HEK293T (cell line): ENCODE data around the gene KNSTRN.

ENCODE experiments used
- CTCF ChIA-PET: fragments of 350-600 bp; formaldehyde crosslinking; extraction: SDS; loops from one replicate; lab custom pipeline; 2021; ENCODE audit warnings: antibody characterized with exemption, inconsistent platforms; lab: Yijun Ruan, JAX
- POLR2A ChIA-PET: fragments of 350-600 bp; formaldehyde crosslinking; extraction: SDS; loops from one replicate; lab custom pipeline; 2020; ENCODE audit warnings: antibody characterized with exemption, inconsistent platforms; lab: Yijun Ruan, JAX
- DNase-seq: peaks from one replicate; pipeline ENCODE4 v3.0.0; 2012; ENCODE audit warnings: mixed read lengths; ENCODE audit errors: extremely low spot score
- ARNT ChIP-seq: fragments of 450-650 bp; IDR thresholded peaks from 2 replicates; pipeline ENCODE4 v1.6.1; 2017; ENCODE audit warnings: mild to moderate bottlenecking
- BHLHE40 ChIP-seq: fragments of 450-650 bp; IDR thresholded peaks from 2 replicates; pipeline ENCODE4 v1.6.1; 2016; ENCODE audit warnings: mild to moderate bottlenecking, moderate library complexity, borderline replicate concordance
- CTBP1 ChIP-seq: fragments of 450-650 bp; IDR thresholded peaks from 2 replicates; pipeline ENCODE4 v1.6.1; 2016; ENCODE audit warnings: borderline replicate concordance
- ELF4 ChIP-seq: fragments of 450-650 bp; IDR thresholded peaks from 2 replicates; pipeline ENCODE4 v1.6.1; 2017; ENCODE audit warnings: antibody characterized with exemption
- FOXA1 ChIP-seq: fragments of 450-650 bp; IDR thresholded peaks from 2 replicates; pipeline ENCODE4 v1.6.1; 2016; ENCODE audit warnings: mild to moderate bottlenecking
- FOXK2 ChIP-seq: fragments of 450-650 bp; IDR thresholded peaks from 2 replicates; pipeline ENCODE4 v1.6.1; 2016; ENCODE audit warnings: mild to moderate bottlenecking
- FOXM1 ChIP-seq: fragments of 450-650 bp; IDR thresholded peaks from 2 replicates; pipeline ENCODE4 v1.6.1; 2017; ENCODE audit warnings: mild to moderate bottlenecking, borderline replicate concordance
- HDGF ChIP-seq: fragments of 450-650 bp; IDR thresholded peaks from 2 replicates; pipeline ENCODE4 v1.6.1; 2017; ENCODE audit warnings: antibody characterized with exemption, borderline replicate concordance
- L3MBTL2 ChIP-seq: fragments of 450-650 bp; conservative IDR thresholded peaks from 2 replicates; pipeline ENCODE4 v1.6.1; 2016; ENCODE audit warnings: mild to moderate bottlenecking
- LEF1 ChIP-seq: fragments of 450-650 bp; IDR thresholded peaks from 2 replicates; pipeline ENCODE4 v1.6.1; 2017; ENCODE audit warnings: mild to moderate bottlenecking, borderline replicate concordance
- NFRKB ChIP-seq: fragments of 450-650 bp; IDR thresholded peaks from 2 replicates; pipeline ENCODE4 v1.6.1; 2016; ENCODE audit warnings: mild to moderate bottlenecking, moderate library complexity
- SP1 ChIP-seq: fragments of 450-650 bp; IDR thresholded peaks from 2 replicates; pipeline ENCODE4 v1.6.1; 2017
- SUZ12 ChIP-seq: fragments of 450-650 bp; IDR thresholded peaks from 2 replicates; pipeline ENCODE4 v1.6.1; 2016; ENCODE audit warnings: mild to moderate bottlenecking
- TARDBP ChIP-seq: fragments of 450-650 bp; IDR thresholded peaks from 2 replicates; pipeline ENCODE4 v1.6.1; 2016
- ZNF384 ChIP-seq: fragments of 450-650 bp; IDR thresholded peaks from 2 replicates; pipeline ENCODE4 v1.6.1; 2016
- TF ChIP-seq, protein P1 (sequence below): fragments of 450-650 bp; IDR thresholded peaks from 2 replicates; pipeline ENCODE4 v1.6.1; 2016

The KNSTRN gene

DNA sequence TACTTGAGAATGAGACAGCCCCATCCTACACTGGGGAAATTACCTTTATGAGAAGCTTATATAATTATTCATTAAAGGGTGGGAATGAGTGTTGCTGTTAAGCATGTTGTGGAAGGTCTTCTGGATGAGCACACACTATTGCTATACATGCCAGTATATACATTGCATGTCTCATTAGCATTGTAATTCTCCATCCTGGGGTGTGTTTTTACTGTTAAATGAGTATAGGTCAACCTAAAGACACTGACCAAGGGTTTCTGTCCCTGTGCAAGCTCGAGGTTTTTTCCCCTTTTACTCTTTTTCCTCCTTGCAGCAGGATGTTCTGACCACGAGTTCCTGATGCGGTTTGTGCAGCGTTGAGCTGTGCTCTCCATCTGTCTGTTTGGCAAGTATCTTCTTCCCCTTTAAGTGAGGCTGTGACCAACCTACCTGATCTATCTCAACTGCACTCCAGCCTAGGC is 15.9 kb downstream of the KNSTRN start:
- POLR2A ChIA-PET, result interaction anchor here (1.1 to 1.5 kb wide), 2 partner anchors 19 to 171 kb away, joined by 4 to 6 read pairs; partner anchors contain the start of gene RPUSD2
- no peak for DNase-seq

DNA sequence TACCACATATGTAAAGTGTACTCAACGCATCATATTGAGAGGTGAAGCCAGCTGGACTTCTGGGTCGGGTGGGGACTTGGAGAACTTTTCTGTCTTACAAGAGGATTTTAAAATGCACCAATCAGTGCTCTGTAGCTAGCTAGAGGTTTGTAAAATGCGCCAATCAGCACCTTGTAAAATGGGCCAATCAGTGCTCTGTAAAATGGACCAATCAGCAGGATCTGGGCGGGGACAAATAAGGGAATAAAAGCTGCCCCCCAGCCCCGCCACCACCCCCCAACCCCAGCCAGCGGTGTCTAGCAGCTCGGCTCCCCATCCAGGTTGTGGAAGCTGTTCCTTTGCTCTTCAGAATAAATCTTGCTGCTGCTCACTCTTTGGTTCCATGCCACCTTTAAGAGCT is 16.8 kb downstream of the KNSTRN start:
- DNase-seq, result no peak
- CTCF ChIA-PET, result no interaction called here
- TF ChIP-seq SP1 (no peak), NFRKB (no peak), L3MBTL2 (no peak), LEF1 (no peak), FOXM1 (no peak), ZNF384 (no peak), CTBP1 (no peak), ARNT (no peak), ELF4 (no peak), HDGF (no peak), BHLHE40 (no peak), SUZ12 (no peak), FOXA1 (no peak)
- TF ChIP-seq, protein P1, sequence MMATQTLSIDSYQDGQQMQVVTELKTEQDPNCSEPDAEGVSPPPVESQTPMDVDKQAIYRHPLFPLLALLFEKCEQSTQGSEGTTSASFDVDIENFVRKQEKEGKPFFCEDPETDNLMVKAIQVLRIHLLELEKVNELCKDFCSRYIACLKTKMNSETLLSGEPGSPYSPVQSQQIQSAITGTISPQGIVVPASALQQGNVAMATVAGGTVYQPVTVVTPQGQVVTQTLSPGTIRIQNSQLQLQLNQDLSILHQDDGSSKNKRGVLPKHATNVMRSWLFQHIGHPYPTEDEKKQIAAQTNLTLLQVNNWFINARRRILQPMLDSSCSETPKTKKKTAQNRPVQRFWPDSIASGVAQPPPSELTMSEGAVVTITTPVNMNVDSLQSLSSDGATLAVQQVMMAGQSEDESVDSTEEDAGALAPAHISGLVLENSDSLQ, result no peak
- POLR2A ChIA-PET, result no interaction called here

More for the DNA sequence above, 15.9 kb downstream of the KNSTRN start:
- CTCF ChIA-PET, result no interaction called here
- TF ChIP-seq ARNT (no peak), BHLHE40 (no peak), ZNF384 (no peak), FOXM1 (no peak), HDGF (no peak), FOXA1 (no peak), SUZ12 (no peak), CTBP1 (no peak), SP1 (no peak), NFRKB (no peak), TARDBP (no peak), LEF1 (no peak), L3MBTL2 (no peak), ELF4 (no peak), FOXK2 (no peak)
- TF ChIP-seq, protein P1, result no peak

DNA sequence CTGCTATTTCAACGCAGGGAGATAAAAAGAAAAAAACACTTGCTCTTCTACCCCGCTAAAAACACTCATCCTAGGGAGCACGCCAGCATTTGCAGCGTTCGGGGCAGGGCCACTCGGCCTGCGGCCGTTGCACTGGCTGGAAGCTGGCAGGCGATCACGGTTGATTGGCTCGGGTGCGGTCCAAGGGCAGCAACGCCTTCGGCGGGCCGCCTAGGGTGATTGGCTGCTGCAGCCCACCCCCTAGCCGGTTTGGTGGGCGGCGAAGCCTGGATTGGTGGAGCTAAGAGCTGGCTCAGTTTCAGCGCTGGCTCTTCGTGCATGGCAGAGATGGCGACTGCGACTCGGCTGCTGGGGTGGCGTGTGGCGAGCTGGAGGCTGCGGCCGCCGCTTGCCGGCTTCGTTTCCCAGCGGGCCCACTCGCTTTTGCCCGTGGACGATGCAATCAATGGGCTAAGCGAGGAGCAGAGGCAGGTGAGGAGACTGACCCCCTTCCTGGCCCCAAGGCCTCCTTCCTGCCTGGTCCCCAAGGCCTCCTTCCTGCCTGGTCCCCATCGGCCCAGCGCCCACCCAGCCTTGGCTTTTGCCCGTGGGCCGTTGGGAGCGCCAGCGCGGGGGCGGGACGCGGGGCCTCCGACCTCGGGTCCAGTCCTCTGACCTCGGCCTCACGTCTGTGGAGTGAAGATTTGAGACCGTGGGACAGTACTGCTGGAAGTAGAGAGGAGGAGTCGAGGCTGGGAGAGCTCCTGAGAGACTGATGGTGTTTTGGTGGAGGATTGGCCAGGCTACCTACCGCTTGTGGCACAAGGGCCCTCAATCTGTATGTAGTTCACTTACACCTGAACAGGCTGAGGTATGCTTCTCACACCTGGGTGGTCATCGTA is 23.2 kb downstream of the KNSTRN start, which contains the start of gene IVD:
Gene IVD (plus strand): TSS at position 295 of the 881 bp plus-strand sequence. CDS start 33 bp downstream, at position 328.
- DNase-seq, result peak; percentile 93
- ChIA-PET CTCF (interaction anchor here (0.6 to 1.1 kb wide), 4 partner anchors 8 to 68 kb away, joined by 3 to 6 read pairs (median 3); no protein-coding TSS in a partner anchor), POLR2A (interaction anchor here (0.6 to 2.1 kb wide), 25 partner anchors 8 to 135 kb away, joined by 3 to 15 read pairs (median 4); partner anchors contain the start of genes BAHD1, INAFM2 and KNSTRN)
- TF ChIP-seq, protein P1, result peak; percentile 98
- no peak for TF ChIP-seq CTBP1

DNA sequence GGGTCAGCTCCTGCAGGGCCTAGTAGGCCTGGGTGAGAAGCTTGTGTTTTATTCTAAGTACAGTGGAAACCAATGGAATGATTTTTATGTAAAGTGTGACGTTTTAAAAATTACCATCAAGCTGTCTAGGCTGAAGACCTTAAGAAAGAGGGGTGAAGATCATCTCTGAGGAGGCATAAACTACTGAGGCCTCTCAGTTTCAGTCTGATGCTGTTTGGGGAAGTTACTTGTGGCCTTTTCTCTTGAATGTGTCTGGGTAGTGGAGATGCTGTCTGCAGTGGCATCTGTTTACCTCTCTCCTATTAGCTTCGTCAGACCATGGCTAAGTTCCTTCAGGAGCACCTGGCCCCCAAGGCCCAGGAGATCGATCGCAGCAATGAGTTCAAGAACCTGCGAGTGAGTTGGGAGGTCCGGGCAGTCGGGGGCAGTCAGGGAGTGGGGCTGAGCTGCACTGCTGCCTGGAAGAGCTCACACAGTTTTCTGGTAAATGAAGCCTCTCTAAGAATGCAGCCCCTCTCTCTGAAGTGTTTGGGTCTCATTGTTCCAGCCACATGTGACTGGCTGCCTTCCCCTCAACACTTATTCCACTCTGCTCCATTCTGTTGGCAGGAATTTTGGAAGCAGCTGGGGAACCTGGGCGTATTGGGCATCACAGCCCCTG is 24.9 kb downstream of the KNSTRN start:
- POLR2A ChIA-PET, result interaction anchor here (0.9 to 2.1 kb wide), 2 partner anchors 8 to 11 kb away, joined by 3 to 15 read pairs; no protein-coding TSS in a partner anchor
- CTCF ChIA-PET, result no interaction called here
- no peak for DNase-seq
- TF ChIP-seq NFRKB (no peak), SUZ12 (no peak), SP1 (no peak), L3MBTL2 (no peak), CTBP1 (no peak), FOXA1 (no peak), BHLHE40 (no peak), TARDBP (no peak), FOXM1 (no peak), ZNF384 (no peak), ARNT (no peak), HDGF (no peak), ELF4 (no peak), LEF1 (no peak), FOXK2 (no peak)
- TF ChIP-seq, protein P1, result no peak

DNA sequence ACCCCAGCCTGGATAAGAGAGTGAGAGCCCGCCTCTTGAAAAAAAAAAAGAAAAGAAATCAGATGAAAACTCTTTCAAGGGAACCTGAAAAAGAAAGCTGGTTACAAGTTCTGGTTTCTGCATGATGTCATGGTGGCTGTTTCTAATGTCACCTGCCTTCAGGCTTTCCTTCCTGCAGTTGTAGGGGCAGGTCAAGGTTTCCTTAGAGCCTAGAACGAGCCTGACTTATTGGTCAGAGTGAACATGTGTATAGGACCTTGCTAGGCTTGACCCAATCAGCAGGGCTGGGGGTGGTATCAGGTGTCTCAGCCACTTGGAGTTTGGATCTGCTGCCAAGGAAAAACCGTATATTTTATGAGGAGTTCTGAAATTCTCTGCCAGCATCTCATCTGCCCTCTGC is 26.8 kb downstream of the KNSTRN start:
- POLR2A ChIA-PET, result no interaction called here
- CTCF ChIA-PET, result no interaction called here
- TF ChIP-seq ELF4 (no peak), LEF1 (no peak), FOXM1 (no peak), BHLHE40 (no peak), HDGF (no peak), NFRKB (no peak), SP1 (no peak), L3MBTL2 (no peak), FOXK2 (no peak), FOXA1 (no peak)
- DNase-seq, result no peak
